ENCODE measurements around the gene WNT9A.

The WNT9A gene

DNA sequence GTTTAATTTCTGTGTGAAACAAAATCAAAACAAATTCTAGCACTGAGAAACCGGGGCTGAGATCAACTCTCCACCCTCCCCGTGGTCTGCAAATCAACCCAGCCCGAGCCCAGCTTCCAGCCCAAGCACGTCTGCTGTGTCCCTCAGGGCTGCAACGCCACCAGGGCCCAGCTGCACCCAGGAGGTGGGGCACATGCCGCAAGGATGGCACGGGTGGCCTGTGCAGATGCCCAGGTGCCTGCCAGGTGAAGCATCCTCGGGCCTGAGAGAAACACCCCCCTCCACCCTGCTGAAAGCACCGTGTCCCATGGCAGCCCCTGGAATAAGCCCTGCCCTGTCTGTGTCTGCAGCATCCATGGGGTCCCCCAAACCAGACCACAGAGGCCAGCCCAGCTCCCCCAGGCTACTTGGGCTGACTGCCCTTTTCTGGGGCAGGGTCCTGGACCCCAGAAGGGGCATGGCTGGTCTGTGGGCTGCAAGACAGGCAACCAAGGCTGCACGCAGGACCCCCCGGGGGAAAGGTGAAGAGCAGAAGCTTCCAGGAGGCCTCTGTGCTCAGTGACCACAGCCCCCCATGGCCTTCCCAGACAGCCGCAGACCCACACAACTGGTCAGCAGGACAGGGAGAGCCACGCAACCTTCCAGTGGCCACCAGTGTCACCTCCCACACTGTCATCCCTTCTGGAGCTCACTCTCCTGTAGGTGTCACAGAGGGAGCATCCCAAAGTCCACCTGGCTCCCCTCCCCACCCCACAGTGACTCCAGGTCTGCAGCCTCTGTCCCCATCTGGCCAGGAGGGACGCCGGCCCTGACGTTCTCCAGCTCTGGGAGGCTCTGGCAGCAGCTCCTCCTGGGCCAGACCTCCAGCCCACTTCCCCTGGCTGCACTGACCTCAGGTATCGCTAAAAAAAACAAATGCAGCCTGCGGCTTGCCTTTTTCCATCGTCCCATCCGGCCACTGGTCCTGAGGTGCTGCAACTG lies 7.7 kb downstream of the WNT9A start:
- H3K27me3 ChIP-seq (ENCODE audit: insufficient read depth, poor library complexity, severe bottlenecking) = no peaks in the 10 kb centered on the region
- TF ChIP-seq, protein P1, sequence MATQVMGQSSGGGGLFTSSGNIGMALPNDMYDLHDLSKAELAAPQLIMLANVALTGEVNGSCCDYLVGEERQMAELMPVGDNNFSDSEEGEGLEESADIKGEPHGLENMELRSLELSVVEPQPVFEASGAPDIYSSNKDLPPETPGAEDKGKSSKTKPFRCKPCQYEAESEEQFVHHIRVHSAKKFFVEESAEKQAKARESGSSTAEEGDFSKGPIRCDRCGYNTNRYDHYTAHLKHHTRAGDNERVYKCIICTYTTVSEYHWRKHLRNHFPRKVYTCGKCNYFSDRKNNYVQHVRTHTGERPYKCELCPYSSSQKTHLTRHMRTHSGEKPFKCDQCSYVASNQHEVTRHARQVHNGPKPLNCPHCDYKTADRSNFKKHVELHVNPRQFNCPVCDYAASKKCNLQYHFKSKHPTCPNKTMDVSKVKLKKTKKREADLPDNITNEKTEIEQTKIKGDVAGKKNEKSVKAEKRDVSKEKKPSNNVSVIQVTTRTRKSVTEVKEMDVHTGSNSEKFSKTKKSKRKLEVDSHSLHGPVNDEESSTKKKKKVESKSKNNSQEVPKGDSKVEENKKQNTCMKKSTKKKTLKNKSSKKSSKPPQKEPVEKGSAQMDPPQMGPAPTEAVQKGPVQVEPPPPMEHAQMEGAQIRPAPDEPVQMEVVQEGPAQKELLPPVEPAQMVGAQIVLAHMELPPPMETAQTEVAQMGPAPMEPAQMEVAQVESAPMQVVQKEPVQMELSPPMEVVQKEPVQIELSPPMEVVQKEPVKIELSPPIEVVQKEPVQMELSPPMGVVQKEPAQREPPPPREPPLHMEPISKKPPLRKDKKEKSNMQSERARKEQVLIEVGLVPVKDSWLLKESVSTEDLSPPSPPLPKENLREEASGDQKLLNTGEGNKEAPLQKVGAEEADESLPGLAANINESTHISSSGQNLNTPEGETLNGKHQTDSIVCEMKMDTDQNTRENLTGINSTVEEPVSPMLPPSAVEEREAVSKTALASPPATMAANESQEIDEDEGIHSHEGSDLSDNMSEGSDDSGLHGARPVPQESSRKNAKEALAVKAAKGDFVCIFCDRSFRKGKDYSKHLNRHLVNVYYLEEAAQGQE (IDR thresholded peaks at IDR 0.05; ENCODE audit: insufficient replicate concordance, low read depth) = no peak
- TF ChIP-seq SPI1 (IDR thresholded peaks at IDR 0.05; ENCODE audit: borderline replicate concordance, low read depth) (no peak), GABPA (IDR thresholded peaks at IDR 0.05; ENCODE audit: low read depth) (no peak), POLR2AphosphoS5 (IDR thresholded peaks at IDR 0.05; ENCODE audit: low read depth) (no peak)
- TF ChIP-seq, protein P2, sequence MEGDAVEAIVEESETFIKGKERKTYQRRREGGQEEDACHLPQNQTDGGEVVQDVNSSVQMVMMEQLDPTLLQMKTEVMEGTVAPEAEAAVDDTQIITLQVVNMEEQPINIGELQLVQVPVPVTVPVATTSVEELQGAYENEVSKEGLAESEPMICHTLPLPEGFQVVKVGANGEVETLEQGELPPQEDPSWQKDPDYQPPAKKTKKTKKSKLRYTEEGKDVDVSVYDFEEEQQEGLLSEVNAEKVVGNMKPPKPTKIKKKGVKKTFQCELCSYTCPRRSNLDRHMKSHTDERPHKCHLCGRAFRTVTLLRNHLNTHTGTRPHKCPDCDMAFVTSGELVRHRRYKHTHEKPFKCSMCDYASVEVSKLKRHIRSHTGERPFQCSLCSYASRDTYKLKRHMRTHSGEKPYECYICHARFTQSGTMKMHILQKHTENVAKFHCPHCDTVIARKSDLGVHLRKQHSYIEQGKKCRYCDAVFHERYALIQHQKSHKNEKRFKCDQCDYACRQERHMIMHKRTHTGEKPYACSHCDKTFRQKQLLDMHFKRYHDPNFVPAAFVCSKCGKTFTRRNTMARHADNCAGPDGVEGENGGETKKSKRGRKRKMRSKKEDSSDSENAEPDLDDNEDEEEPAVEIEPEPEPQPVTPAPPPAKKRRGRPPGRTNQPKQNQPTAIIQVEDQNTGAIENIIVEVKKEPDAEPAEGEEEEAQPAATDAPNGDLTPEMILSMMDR (IDR thresholded peaks at IDR 0.05; ENCODE audit: insufficient read depth, low read length) = no peak
- DNase-seq (ENCODE audit: low read depth in 1 of 2, low spot score in 1 of 2) = no peak
- no peak overlapping the region for H3K27ac ChIP-seq (replicated peaks)
- H3K4me3 ChIP-seq (replicated peaks; ENCODE audit: insufficient read depth, low read length) = no peak overlapping the region

DNA sequence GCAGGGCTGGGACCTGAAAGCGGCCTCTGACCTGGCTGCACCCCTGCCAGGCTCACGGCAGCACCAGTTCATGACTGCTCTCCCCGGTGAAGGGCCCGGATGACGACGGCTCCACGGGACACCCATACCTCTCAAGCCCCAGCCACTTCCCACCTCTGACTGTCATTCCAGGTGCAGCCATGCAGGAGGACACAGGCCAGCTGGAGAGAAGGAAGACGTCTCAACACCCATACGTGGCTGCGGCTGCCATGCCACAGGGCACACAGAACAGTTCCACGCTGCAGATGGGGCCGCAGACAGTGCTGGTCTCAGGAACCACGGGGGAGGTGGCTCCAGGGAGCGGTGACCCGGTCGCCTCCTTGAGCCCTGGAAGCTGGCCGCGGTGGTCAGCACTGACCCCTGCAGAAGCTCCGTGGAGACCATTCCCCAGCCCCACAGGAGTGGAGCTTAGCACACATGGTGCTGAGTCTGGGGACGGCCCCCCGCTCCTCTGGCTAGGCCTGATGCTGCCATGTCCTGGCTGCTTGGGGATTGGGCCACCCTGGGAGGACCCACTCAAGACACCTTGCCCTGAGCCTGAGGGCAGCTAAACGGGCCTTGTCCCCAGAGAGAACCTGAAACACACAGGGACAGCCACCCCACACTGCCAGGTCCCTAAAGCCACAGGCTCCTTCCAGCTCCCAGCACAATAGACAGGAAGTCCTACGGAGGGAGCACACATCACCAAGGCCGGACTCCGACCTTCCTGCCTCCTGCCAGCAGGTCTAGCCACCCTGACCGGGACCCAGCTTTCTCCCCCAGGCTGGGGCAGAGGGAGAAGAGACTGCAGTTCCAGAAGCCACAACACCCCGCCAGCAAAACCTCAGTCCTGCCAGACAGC lies 8.6 kb downstream of the WNT9A start:
- DNase-seq (ENCODE audit: low read depth in 1 of 2, low spot score in 1 of 2) = no peak
- Histone ChIP-seq H3K27ac (replicated peaks) (no peak overlapping the region), H3K4me3 (replicated peaks; ENCODE audit: insufficient read depth, low read length) (no peak overlapping the region), H3K27me3 (ENCODE audit: insufficient read depth, poor library complexity, severe bottlenecking) (no peaks in the 10 kb centered on the region)
- TF ChIP-seq POLR2AphosphoS5 (IDR thresholded peaks at IDR 0.05; ENCODE audit: low read depth) (no peak), SPI1 (IDR thresholded peaks at IDR 0.05; ENCODE audit: borderline replicate concordance, low read depth) (no peak), GABPA (IDR thresholded peaks at IDR 0.05; ENCODE audit: low read depth) (no peak)
- TF ChIP-seq, protein P1 (IDR thresholded peaks at IDR 0.05; ENCODE audit: insufficient replicate concordance, low read depth) = no peak
- TF ChIP-seq, protein P2 (IDR thresholded peaks at IDR 0.05; ENCODE audit: insufficient read depth, low read length) = no peak

DNA sequence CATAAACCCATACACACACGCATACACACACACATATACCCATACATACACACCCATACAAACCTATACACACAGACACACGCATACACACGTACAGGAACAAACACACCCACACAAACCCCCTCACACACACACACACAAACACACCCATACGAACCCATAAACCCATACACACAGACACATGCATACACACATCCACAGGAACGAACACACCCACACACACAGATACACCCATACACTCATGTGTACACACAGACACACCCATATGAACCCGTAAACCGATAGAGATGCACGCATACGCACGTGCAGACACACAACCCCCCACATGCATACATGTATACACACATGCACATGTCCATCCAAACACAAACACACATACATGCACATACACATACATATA lies 9.5 kb downstream of the WNT9A start:
- no peak for TF ChIP-seq SPI1 (IDR thresholded peaks at IDR 0.05; ENCODE audit: borderline replicate concordance, low read depth)
- no peak for DNase-seq (ENCODE audit: low read depth in 1 of 2, low spot score in 1 of 2)
- Histone ChIP-seq H3K27ac (replicated peaks) (no peak overlapping the region), H3K4me3 (replicated peaks; ENCODE audit: insufficient read depth, low read length) (no peak overlapping the region), H3K27me3 (ENCODE audit: insufficient read depth, poor library complexity, severe bottlenecking) (no peaks in the 10 kb centered on the region)

DNA sequence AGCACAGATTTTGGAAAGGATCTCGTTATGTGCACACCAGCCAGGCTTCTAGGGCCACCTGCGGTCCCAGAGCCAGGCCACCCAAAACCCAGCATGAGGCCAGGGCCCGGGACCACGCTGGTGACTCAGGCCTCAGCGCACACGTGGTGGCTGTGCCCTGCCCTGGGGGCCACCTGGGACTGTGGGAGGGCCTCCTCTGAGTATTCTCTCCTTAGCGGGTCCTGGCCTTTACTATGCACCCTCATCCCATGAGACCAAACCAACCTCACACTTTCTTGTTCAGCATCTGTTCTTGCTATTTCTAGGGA lies 9.9 kb downstream of the WNT9A start:
- DNase-seq (ENCODE audit: low read depth in 1 of 2, low spot score in 1 of 2) = no peak
- no peaks in the 10 kb centered on the region for H3K27me3 ChIP-seq (ENCODE audit: insufficient read depth, poor library complexity, severe bottlenecking)
- TF ChIP-seq, protein P1 (IDR thresholded peaks at IDR 0.05; ENCODE audit: insufficient replicate concordance, low read depth) = no peak
- TF ChIP-seq SPI1 (IDR thresholded peaks at IDR 0.05; ENCODE audit: borderline replicate concordance, low read depth) = no peak
- no peak for TF ChIP-seq POLR2AphosphoS5 (IDR thresholded peaks at IDR 0.05; ENCODE audit: low read depth)
- TF ChIP-seq, protein P2 (IDR thresholded peaks at IDR 0.05; ENCODE audit: insufficient read depth, low read length) = no peak
- no peak overlapping the region for H3K4me3 ChIP-seq (replicated peaks; ENCODE audit: insufficient read depth, low read length)
- no peak overlapping the region for H3K27ac ChIP-seq (replicated peaks)
